ENCODE results near the gene RECK.

The RECK gene

GRCh38 chr9:36007316-36007708, 29.4 kb upstream of the RECK start:
- Histone ChIP-seq H3K9me3 (ENCODE audit: severe bottlenecking) (no peaks in the 10 kb centered on the region), H3K4me3 (ENCODE audit: severe bottlenecking) (no peak overlapping the region), H3K36me3 (ENCODE audit: low read depth) (no peaks in the 10 kb centered on the region), H3K4me1 (ENCODE audit: insufficient read depth, poor library complexity, severe bottlenecking) (no peaks in the 10 kb centered on the region), H3K27me3 (ENCODE audit: insufficient read depth, poor library complexity, severe bottlenecking) (no peaks in the 10 kb centered on the region), H3K27ac (ENCODE audit: poor library complexity, severe bottlenecking) (no peak overlapping the region)
- ATAC-seq (ENCODE audit: low read depth) (no peak), DNase-seq (ENCODE audit: low spot score) (no peak)
- no peak for TF ChIP-seq CTCF (IDR thresholded peaks at IDR 0.05; ENCODE audit: poor library complexity, severe bottlenecking)

- Histone ChIP-seq H3K36me3 (ENCODE audit: low read depth) (no peaks in the 10 kb centered on the region), H3K4me3 (ENCODE audit: severe bottlenecking) (no peak overlapping the region), H3K9me3 (ENCODE audit: severe bottlenecking) (no peaks in the 10 kb centered on the region), H3K27me3 (ENCODE audit: insufficient read depth, poor library complexity, severe bottlenecking) (no peaks in the 10 kb centered on the region), H3K27ac (ENCODE audit: poor library complexity, severe bottlenecking) (no peak overlapping the region), H3K4me1 (ENCODE audit: insufficient read depth, poor library complexity, severe bottlenecking) (no peaks in the 10 kb centered on the region)
- ATAC-seq (ENCODE audit: low read depth) (no peak), DNase-seq (ENCODE audit: low spot score) (no peak)
- TF ChIP-seq CTCF (IDR thresholded peaks at IDR 0.05; ENCODE audit: poor library complexity, severe bottlenecking) = no peak
Observed at GRCh38 chr9:36007852-36008251, 28.9 kb upstream of the RECK start.

GRCh38 chr9:36008774-36009300, 27.9 kb upstream of the RECK start:
- DNase-seq (ENCODE audit: low spot score) (no peak), ATAC-seq (ENCODE audit: low read depth) (peak; percentile 96)
- Histone ChIP-seq H3K36me3 (ENCODE audit: low read depth) (no peaks in the 10 kb centered on the region), H3K27me3 (ENCODE audit: insufficient read depth, poor library complexity, severe bottlenecking) (no peaks in the 10 kb centered on the region), H3K4me1 (ENCODE audit: insufficient read depth, poor library complexity, severe bottlenecking) (no peaks in the 10 kb centered on the region), H3K9me3 (ENCODE audit: severe bottlenecking) (no peaks in the 10 kb centered on the region), H3K27ac (ENCODE audit: poor library complexity, severe bottlenecking) (no peak overlapping the region), H3K4me3 (ENCODE audit: severe bottlenecking) (no peak overlapping the region)
- peak; percentile 99 for TF ChIP-seq CTCF (IDR thresholded peaks at IDR 0.05; ENCODE audit: poor library complexity, severe bottlenecking)

GRCh38 chr9:36011379-36011778, 25.3 kb upstream of the RECK start:
- DNase-seq (ENCODE audit: low spot score) = no peak
- Histone ChIP-seq H3K36me3 (ENCODE audit: low read depth) (no peaks in the 10 kb centered on the region), H3K4me1 (ENCODE audit: insufficient read depth, poor library complexity, severe bottlenecking) (no peaks in the 10 kb centered on the region), H3K27ac (ENCODE audit: poor library complexity, severe bottlenecking) (no peak overlapping the region), H3K27me3 (ENCODE audit: insufficient read depth, poor library complexity, severe bottlenecking) (no peaks in the 10 kb centered on the region), H3K9me3 (ENCODE audit: severe bottlenecking) (no peaks in the 10 kb centered on the region), H3K4me3 (ENCODE audit: severe bottlenecking) (no peak overlapping the region)
- ATAC-seq (ENCODE audit: low read depth) = no peak
- no peak for TF ChIP-seq CTCF (IDR thresholded peaks at IDR 0.05; ENCODE audit: poor library complexity, severe bottlenecking)

- DNase-seq (ENCODE audit: low spot score) = no peak
Observed at GRCh38 chr9:36017278-36017677, 19.4 kb upstream of the RECK start.

More at GRCh38 chr9:36017278-36017677, 19.4 kb upstream of the RECK start:
- no peak for TF ChIP-seq CTCF (IDR thresholded peaks at IDR 0.05; ENCODE audit: poor library complexity, severe bottlenecking)
- no peak for ATAC-seq (ENCODE audit: low read depth)
- Histone ChIP-seq H3K27me3 (ENCODE audit: insufficient read depth, poor library complexity, severe bottlenecking) (no peaks in the 10 kb centered on the region), H3K4me3 (ENCODE audit: severe bottlenecking) (no peak overlapping the region), H3K36me3 (ENCODE audit: low read depth) (no peaks in the 10 kb centered on the region), H3K9me3 (ENCODE audit: severe bottlenecking) (no peaks in the 10 kb centered on the region), H3K4me1 (ENCODE audit: insufficient read depth, poor library complexity, severe bottlenecking) (no peaks in the 10 kb centered on the region), H3K27ac (ENCODE audit: poor library complexity, severe bottlenecking) (no peak overlapping the region)
